ENCODE data around the gene PARP1. TPM values are rescaled to one million over a fixed set of nuclear protein-coding genes. Genes with fewer than 3 reads are reported as not detected.
"Not testable (repeated sequence)": the region's sequence is repeated elsewhere in the genome, so short reads cannot be mapped to it uniquely, and the experiment has no call there.

The PARP1 gene
- polyA plus RNA-seq, 1 donor = 133 TPM

- DNase-seq = not testable (repeated sequence)
These were observed 24.0 kb upstream of the PARP1 start for GRCh38 chr1:226431898-226432297.

DNA sequence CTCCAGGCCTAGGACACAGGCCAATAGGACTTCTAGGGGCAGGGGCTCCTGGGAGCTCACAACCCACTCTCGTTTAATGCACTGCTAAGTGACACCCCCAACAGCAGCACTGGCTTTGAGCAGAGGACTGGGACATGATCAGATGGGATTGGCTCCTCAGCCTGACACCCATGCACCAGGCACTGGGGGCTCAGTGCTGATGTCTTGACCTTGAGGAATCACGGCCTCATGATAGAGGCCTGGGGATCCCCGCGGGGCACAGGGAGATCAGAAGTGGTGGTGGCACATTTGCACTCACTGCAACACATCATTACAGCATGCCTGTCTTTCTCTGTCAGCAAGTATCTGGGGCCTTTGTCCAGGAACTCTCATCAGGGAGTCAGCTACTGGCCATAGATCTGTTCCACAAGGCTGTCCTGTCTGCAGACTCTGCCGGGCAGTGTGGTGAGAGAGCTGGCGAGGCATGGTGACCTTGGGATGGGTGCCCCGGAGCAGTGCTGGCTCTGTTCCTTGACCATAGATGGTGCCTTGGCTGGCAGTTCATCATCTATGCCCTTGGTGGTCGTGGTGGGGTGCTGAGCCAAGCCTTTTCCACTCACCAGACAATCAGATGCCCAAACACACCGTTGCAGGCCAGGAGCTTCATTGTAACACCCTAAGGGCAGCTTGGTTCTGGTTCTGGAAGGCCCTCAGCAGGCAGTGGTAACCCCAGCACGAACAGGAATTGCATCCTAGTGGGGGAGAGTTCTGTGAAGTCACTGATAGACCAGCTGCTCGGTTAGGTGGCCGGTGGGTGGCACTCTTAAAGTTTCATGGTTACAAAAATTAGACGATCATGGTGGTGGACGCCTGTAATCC, 22.2 kb upstream of the PARP1 start:
- DNase-seq = no peak

- peak; percentile 62 for DNase-seq
These were observed 21.0 kb upstream of the PARP1 start for GRCh38 chr1:226428791-226429461.

DNA sequence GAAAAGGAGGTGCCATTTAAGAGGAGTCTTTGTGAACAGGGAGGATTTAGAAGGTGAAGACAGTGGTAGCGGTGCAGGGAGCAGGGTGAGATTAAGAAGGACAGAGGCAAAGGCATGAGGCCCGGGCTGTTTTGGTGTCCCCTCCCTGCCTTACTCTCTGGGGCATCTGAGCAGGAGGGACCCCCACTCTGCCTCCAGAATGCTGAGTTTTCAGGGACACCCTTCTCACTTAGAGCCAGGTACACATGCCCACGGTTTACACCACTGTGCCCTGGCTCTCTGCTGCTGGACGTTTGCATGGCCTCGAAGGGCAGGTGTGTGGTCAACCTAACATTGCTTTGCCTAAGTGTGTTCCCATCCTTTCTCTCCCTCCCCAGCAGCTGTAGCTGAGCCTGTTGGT, 20.5 kb upstream of the PARP1 start:
- no peak for DNase-seq

GRCh38 chr1:226427131-226427530, 19.2 kb upstream of the PARP1 start:
- DNase-seq = no peak

- DNase-seq = not testable (repeated sequence)
These were observed 18.5 kb upstream of the PARP1 start for GRCh38 chr1:226426395-226426794.

- no peak for DNase-seq
These were observed 17.6 kb upstream of the PARP1 start for GRCh38 chr1:226425431-226426031.

DNA sequence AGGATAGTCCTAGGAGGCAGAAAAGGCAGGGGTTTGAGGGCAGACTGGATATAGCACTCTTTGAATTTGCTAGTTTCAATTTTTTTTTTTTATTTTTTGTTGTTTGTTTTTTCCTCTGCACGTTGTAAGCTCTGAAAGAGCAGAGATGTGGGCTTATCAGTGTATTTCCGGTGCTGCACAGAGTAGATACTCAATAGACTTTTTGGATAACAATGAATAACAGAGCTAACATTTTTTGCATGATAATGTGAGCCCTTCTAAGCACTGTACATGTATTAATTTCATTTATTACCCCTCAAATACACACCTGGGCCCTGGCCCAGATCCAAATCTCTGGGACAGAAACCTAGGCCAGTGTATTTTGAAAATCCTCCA, 17.1 kb upstream of the PARP1 start:
- no peak for DNase-seq

DNA sequence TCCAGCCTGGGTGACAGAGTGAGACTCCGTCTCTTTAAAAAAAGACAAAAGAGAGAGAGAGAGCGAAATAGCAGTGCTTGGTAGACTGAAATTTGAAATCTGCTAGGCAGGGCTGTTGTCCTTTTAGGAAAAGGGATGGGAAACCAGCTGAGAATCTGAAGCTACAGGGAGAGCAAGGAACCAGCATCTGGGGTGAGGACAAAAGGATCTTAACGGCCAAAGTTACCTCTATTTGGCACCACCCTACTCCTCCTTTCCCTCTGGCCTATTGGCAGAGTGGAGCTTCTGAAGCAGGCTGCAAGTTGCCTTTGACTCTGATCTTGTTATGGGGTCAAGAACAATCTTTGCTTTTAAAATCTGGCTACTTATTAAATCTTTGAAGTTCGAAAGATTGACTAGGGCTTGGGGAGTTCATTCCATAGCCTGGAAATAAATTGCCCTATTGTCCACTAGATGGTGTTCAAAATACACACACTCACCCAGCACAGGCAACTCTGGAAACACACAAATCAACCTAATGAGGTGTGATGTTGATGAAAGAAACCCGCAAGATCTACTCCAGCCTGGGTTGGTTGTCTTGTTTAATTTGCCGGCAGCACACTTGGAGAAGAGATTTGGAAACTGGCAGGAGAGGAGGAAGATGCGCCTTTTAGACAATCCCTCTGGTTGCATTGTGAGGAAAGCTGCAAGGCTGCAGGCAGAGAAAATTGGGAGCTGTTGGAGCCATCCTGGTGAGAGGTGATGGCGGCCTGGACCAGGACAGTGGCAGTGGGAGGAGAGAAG, 16.5 kb upstream of the PARP1 start:
- DNase-seq = peak; percentile 82

- no peak for DNase-seq
These were observed 14.6 kb upstream of the PARP1 start for GRCh38 chr1:226422478-226422877.

GRCh38 chr1:226420897-226421296, 13.0 kb upstream of the PARP1 start:
- no peak for DNase-seq

DNA sequence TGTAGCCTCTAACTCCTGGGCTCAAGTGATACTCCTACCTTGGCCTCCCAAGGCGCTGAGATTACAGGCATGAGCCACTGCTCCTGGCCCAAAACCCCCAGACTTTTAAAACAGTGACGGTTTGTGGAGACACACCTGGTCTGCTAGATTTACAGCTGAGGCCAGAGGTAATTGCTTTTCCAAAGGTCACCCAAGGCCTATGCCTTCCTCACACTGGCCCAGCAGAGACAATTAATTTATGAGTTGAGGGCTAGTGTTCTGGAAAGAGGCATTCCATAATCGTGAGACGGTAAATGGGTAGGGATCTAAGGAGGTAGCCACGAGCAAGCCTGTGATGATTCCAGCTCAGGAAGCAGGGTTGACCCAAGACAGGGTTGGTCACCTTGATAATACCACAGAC, 12.4 kb upstream of the PARP1 start:
- DNase-seq = no peak

DNA sequence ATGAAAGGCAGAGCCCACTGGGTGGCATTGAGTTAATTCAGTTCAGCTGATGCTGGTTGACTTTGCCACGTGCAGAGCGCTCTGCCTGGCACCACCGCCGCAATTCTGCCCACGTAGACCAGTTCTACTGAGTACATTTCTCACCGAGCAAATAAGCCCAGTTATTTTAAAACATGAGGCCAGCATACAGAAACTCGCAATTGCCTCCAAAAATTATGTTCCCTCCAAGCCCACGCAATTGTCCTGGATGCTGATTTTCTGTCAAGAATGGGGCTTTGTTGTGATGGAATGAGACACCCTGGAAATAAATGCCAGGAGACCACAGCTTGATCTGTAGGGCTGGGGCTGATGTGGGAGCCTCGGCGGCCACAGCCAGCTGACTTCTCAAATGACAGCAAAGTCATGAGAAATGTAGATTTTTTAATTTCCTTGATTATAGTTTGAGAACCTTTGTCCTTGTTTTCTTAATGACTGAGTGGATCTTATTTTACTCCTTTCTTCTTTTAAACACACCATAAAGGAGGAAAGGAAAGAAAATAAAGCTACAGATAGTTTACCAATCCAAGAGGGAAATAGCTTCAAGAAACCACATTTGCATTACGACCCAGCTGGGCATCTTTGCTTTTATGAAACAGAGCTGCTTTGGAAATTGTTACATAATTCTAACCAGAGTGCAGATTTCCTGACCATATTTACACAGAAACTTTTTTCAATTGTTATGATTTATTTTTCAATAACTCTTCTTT, 11.6 kb upstream of the PARP1 start:
- DNase-seq = no peak

GRCh38 chr1:226417830-226418546, 10.1 kb upstream of the PARP1 start:
- DNase-seq = no peak

- no peak for DNase-seq
These were observed 9.5 kb upstream of the PARP1 start for GRCh38 chr1:226417350-226417749.

- DNase-seq = no peak
These were observed 6.3 kb upstream of the PARP1 start for GRCh38 chr1:226414098-226414698.

- DNase-seq = no peak
These were observed 3.7 kb upstream of the PARP1 start for GRCh38 chr1:226411619-226412018.

- DNase-seq = no peak
These were observed 3.1 kb upstream of the PARP1 start for GRCh38 chr1:226410958-226411357.

GRCh38 chr1:226409392-226409791, 1.5 kb upstream of the PARP1 start:
- no peak for DNase-seq

All from left kidney (tissue), 2 donors.